Activated T-helper 1 cell treated with Interleukin-2 at 50 U/mL for 16 hours (primary cell): ENCODE measurements around the gene SMAD3.
"Not testable (repeated sequence)": the region's sequence is repeated elsewhere in the genome, so short reads cannot be mapped to it uniquely, and the experiment has no call there.

ENCODE experiments used
- DNase-seq: peaks from one replicate; pipeline ENCODE4 v3.0.0-alpha.2; 2020; ENCODE audit warnings: low read depth

SMAD3 gene

GRCh38 chr15:67145710-67146109, 80.3 kb downstream of the SMAD3 start:
- DNase-seq = no peak

- no peak for DNase-seq
Observed at GRCh38 chr15:67146234-67146633, 80.8 kb downstream of the SMAD3 start.

DNA sequence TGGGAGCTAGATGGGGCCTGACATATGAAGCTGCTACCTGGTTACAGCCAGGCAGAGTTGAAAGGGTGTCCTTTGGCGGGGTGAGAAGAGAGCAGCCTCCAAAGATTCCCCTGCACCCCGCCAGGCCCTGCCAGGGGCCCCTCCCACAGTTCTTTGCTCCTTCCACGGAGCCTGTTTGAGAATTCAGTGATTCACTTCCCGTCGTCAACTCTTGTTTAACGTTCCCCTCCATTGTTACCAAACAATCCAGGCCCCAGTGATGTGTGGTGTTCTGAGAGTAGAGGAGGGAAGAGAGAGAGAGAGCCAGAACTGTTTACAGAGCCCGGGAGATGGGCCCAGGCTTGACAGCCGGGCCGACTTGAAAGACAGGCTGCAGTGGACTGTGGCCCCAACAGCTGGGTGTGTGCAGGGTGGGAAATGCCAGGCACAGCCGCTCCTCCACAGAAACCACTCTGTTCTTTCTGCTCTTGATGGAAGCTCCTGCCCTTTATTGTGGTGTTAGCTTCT, 81.5 kb downstream of the SMAD3 start:
- DNase-seq = no peak

GRCh38 chr15:67147396-67147949, 82.1 kb downstream of the SMAD3 start:
- no peak for DNase-seq

DNA sequence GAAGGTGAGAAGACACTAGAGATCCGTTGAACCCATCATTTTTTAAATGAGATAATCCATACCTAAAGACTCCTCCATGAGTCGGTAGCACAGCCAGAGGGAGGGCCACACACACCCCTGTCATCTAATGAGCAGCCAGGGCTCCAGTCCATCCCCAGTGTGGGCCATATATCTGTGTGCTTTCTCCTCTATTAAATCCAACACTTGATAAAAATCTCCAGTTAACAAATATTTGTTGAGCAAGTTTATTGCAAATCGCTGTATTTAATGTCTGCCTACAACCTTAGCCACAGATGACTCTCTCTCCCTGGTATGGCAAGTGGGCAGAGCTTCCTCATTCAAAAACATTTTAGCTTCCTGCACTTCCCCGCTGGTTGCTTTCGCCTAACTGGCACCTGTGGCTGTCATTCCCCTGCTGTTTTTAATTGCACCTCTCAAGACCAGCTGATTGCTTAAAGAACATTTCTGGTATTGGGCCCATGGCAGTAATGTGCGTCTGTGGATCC, 82.8 kb downstream of the SMAD3 start:
- DNase-seq = no peak

GRCh38 chr15:67149068-67149772, 83.8 kb downstream of the SMAD3 start:
- DNase-seq = no peak

- no peak for DNase-seq
Observed at GRCh38 chr15:67149773-67150022, 84.3 kb downstream of the SMAD3 start.

GRCh38 chr15:67150023-67150860, 84.8 kb downstream of the SMAD3 start:
- DNase-seq = peak; percentile 11

- DNase-seq = no peak
Observed at GRCh38 chr15:67152429-67152828, 87.0 kb downstream of the SMAD3 start.

GRCh38 chr15:67153044-67153443, 87.6 kb downstream of the SMAD3 start:
- DNase-seq = not testable (repeated sequence)

GRCh38 chr15:67154249-67154648, 88.8 kb downstream of the SMAD3 start:
- DNase-seq = no peak

GRCh38 chr15:67156426-67156825, 91.0 kb downstream of the SMAD3 start:
- no peak for DNase-seq

GRCh38 chr15:67156834-67157233, 91.4 kb downstream of the SMAD3 start:
- DNase-seq = no peak

DNA sequence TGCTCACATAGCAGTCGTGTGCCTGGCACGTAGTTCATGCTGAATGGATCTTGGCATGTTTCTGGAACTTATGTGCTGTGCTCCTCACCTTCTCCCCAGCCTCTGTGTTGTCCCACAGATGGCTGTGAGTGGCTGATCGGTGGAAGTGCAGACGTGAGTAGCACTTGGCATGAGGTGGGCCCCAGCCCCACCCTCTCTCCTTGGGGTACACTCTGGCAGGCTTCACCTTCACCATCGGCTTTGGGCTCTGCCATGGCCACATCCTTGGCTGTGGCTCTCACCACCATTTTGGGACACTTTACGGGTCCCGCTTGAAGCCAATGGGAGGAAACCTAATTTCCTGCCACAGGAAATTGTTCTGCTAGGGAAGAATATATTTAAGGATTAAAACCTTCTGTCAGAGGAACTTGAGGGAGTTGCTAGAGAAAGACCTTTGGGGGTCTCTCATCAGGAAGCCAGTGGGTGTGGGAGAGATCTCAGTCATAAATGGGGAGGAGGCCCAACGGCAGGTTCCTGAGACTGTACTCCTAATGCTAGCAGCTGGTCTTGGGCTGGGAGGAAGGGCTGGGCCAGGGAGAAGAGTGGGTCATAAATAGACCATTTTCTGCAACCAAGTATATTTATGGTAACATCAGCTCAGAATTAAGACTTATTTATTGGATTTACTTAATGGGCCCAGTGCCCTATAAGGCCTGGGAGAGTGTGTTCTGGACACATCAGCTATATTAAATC, 92.3 kb downstream of the SMAD3 start:
- DNase-seq = no peak

- no peak for DNase-seq
Observed at GRCh38 chr15:67158367-67158766, 93.0 kb downstream of the SMAD3 start.

DNA sequence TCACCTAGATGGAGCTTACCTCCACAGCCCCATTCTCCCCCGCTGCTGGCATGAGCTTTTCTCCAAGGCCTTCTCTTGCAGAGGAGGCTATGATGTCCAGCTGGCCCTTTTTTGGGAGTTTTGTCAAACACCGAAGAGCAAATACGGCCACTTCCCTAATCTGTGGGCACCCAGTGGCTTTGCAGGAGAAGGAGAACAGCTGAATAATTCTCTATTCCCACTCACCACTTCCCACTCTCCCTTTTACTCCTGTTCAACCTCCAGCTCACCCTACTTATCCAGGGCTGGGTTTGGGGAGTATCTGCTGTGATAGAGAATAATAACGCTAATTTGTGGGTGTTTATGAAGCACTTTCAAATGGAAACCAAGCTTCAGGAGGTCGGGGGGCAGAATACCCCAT, 96.0 kb downstream of the SMAD3 start:
- no peak for DNase-seq

DNA sequence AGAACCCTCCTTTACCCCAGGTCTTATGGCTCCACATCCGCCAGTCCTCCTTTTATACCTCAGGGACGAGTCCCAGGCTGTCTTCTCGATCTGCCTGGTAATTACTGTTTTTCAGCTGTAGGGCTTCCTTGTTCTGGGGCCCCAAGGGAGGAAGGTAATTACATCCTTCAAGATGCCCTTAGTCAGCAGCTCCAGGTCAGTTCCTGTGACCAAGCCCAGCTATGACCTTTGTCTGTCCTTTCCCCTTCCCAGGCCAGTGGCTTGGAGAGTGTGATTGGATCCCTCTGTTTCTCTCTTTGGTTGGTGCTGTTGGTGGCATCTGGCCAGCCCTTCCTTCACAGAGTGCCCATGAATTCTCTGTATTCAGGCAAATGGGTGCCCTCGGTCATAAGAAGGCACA, 96.5 kb downstream of the SMAD3 start:
- no peak for DNase-seq

GRCh38 chr15:67163180-67163579, 97.8 kb downstream of the SMAD3 start:
- no peak for DNase-seq

GRCh38 chr15:67164401-67164791, 99.0 kb downstream of the SMAD3 start:
- no peak for DNase-seq

DNA sequence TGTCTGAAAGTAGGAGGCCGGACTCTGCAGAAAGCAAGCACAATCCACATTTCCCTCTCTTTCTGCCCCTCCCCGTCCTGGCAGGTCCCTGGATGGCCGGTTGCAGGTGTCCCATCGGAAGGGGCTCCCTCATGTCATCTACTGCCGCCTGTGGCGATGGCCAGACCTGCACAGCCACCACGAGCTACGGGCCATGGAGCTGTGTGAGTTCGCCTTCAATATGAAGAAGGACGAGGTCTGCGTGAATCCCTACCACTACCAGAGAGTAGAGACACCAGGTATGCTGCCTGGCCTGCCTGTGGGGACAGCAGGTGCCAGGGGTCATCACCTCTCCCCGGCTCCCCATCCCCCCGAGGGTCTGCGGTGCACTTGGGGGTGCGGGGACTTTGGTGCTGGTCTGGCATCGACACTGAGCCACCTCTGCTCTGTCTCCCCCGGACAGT, 99.4 kb downstream of the SMAD3 start:
- DNase-seq = no peak

- DNase-seq = no peak
Observed at GRCh38 chr15:67165254-67166253, 100.2 kb downstream of the SMAD3 start.
